Activated CD8-positive, alpha-beta T cell treated with anti-CD3 and anti-CD28 coated beads for 36 hours (primary cell): ENCODE measurements around the gene ARCN1. TPM values are rescaled to one million over a fixed set of nuclear protein-coding genes. Genes with fewer than 3 reads are reported as not detected.

Experiments
- ATAC-seq: fragments of 200-7000 bp; cut with Tn5 transposase; one replicate; pipeline ENCODE4 v1.10.0; 2021; ENCODE audit warnings: mild to moderate bottlenecking, moderate library complexity
- CTCF ChIA-PET: fragments of 350-600 bp; sonication (Branson Sonifier 250); formaldehyde crosslinking; loops from one replicate; lab custom pipeline; 2021; ENCODE audit warnings: antibody characterized with exemption; lab: Charles Lee
- POLR2A ChIA-PET: fragments of 350-600 bp; sonication (Branson Sonifier 250); formaldehyde crosslinking; loops from one replicate; lab custom pipeline; 2021; ENCODE audit warnings: antibody characterized with exemption; lab: Charles Lee
- DNase-seq: peaks from one replicate; pipeline ENCODE4 v3.0.0-alpha.2; 2020
- H3K27ac Mint-ChIP-seq: one replicate; pipeline ENCODE4 v1.8.0; 2021; ENCODE audit warnings: mild to moderate bottlenecking, mixed read lengths
- H3K27me3 Mint-ChIP-seq: one replicate; pipeline ENCODE4 v1.8.0; 2021; ENCODE audit warnings: mixed read lengths
- H3K36me3 Mint-ChIP-seq: one replicate; pipeline ENCODE4 v1.8.0; 2021; ENCODE audit warnings: low read depth, mixed read lengths
- H3K4me1 Mint-ChIP-seq: one replicate; pipeline ENCODE4 v1.8.0; 2021; ENCODE audit warnings: low read depth, mixed read lengths
- H3K4me3 Mint-ChIP-seq: one replicate; pipeline ENCODE4 v1.8.0; 2021; ENCODE audit warnings: mild to moderate bottlenecking, moderate library complexity, mixed read lengths
- H3K9me3 Mint-ChIP-seq: one replicate; pipeline ENCODE4 v1.8.0; 2021; ENCODE audit warnings: mixed read lengths
- CTCF ChIP-seq: fragments of 200-600 bp; IDR thresholded peaks from one replicate; pipeline ENCODE4 v1.8.0; 2022; ENCODE audit warnings: antibody characterized with exemption, mild to moderate bottlenecking
- intact Hi-C: fragments of 100-400 bp; cut with micrococcal nuclease; formaldehyde crosslinking; loops from one replicate; pipeline ENCODE4 v1.10.0; 2022
- total RNA-seq, 2 experiments: library from RNA; stranded (reverse); gene quantifications; one replicate each; pipeline ENCODE4 v1.2.3, GENCODE V29; 2021

Gene ARCN1
- 100 to 1,000 TPM; 134 to 135 TPM for total RNA-seq

- H3K36me3 Mint-ChIP-seq, result peaks cover 10% of the 10 kb centered on the region
- ChIA-PET CTCF (interaction anchor here (0.9 to 3.6 kb wide), 4 partner anchors 17 to 42 kb away, joined by 3 to 15 read pairs (median 6); partner anchors contain the start of gene TMEM25), POLR2A (interaction anchor here (0.7 to 1.7 kb wide), 15 partner anchors 9 to 297 kb away, joined by 3 to 8 read pairs (median 3); partner anchors contain the start of gene CD3D)
- peak within 1 kb of the TSS; percentile 84 for H3K4me3 Mint-ChIP-seq
- intact Hi-C loops, result no loop called here
- peaks cover 48% of the 10 kb centered on the region for H3K4me1 Mint-ChIP-seq
- DNase-seq, result peak; percentile 83
- H3K9me3 Mint-ChIP-seq, result no peaks in the 10 kb centered on the region
- H3K27ac Mint-ChIP-seq, result peak within 1 kb of the TSS; percentile 93
- no peaks in the 10 kb centered on the region for H3K27me3 Mint-ChIP-seq
- peak; percentile 84 for ATAC-seq
- TF ChIP-seq CTCF, result no peak
Measured at GRCh38 chr11:118572061-118572980, at the start of gene ARCN1. ARCN1 (plus strand) TSS chr11:118572409; CDS start chr11:118572548, 139 bp downstream.

- DNase-seq (no peak), ATAC-seq (no peak)
- Mint-ChIP-seq H3K4me1 (no peaks in the 10 kb centered on the region), H3K9me3 (no peaks in the 10 kb centered on the region), H3K36me3 (peaks cover 20% of the 10 kb centered on the region), H3K27ac (no peak overlapping the region), H3K27me3 (no peaks in the 10 kb centered on the region), H3K4me3 (no peak overlapping the region)
- no peak for TF ChIP-seq CTCF
- ChIA-PET POLR2A (no interaction called here), CTCF (no interaction called here)
- intact Hi-C loops, result no loop called here
Measured at GRCh38 chr11:118522571-118523072, 49.6 kb upstream of the ARCN1 start.

GRCh38 chr11:118524356-118524755 is 47.9 kb upstream of the ARCN1 start:
- H3K36me3 Mint-ChIP-seq, result peaks cover 17% of the 10 kb centered on the region
- intact Hi-C loops, result no loop called here
- no peak for ATAC-seq
- no peaks in the 10 kb centered on the region for H3K27me3 Mint-ChIP-seq
- no peak for TF ChIP-seq CTCF
- no peak overlapping the region for H3K27ac Mint-ChIP-seq
- H3K4me3 Mint-ChIP-seq, result no peak overlapping the region
- peaks cover 6% of the 10 kb centered on the region for H3K4me1 Mint-ChIP-seq
- ChIA-PET POLR2A (interaction anchor here (1.3 kb wide), 1 partner anchor 15 kb away, joined by 5 read pairs; no protein-coding TSS in a partner anchor), CTCF (interaction anchor here (1.1 kb wide), 2 partner anchors 134 to 138 kb away, joined by 3 read pairs; no protein-coding TSS in a partner anchor)
- DNase-seq, result no peak
- H3K9me3 Mint-ChIP-seq, result no peaks in the 10 kb centered on the region

- intact Hi-C loops, result loop anchor here (5.0 kb wide), 1 partner anchor 42 kb away; the partner anchor contains the start of gene IFT46
- ATAC-seq (no peak), DNase-seq (no peak)
- no peak for TF ChIP-seq CTCF
- peak overlapping the region; percentile 7 for H3K27ac Mint-ChIP-seq
- no peak overlapping the region for H3K4me3 Mint-ChIP-seq
- H3K4me1 Mint-ChIP-seq, result peaks cover 12% of the 10 kb centered on the region
- POLR2A ChIA-PET, result interaction anchor here (0.6 to 1.3 kb wide), 3 partner anchors 15 to 97 kb away, joined by 3 to 5 read pairs (median 3); no protein-coding TSS in a partner anchor
- CTCF ChIA-PET, result interaction anchor here (1.1 kb wide), 1 partner anchor 133 kb away, joined by 3 read pairs; no protein-coding TSS in a partner anchor
- no peaks in the 10 kb centered on the region for H3K9me3 Mint-ChIP-seq
- peaks cover 13% of the 10 kb centered on the region for H3K36me3 Mint-ChIP-seq
- H3K27me3 Mint-ChIP-seq, result no peaks in the 10 kb centered on the region
Measured at GRCh38 chr11:118524757-118525470, 47.3 kb upstream of the ARCN1 start.
